Transverse colon (tissue), 3 donors: Measurements from ENCODE around the gene REG3G.

Experiments used
- EP300 ChIP-seq: sonication (generic); formaldehyde crosslinking; IDR thresholded peaks from one replicate; pipeline ENCODE4 v1.6.1; 2017; ENCODE audit warnings: antibody characterized with exemption, low read depth
- POLR2A ChIP-seq: fragments of 450-650 bp; IDR thresholded peaks from one replicate; pipeline ENCODE4 v1.6.1; 2016; ENCODE audit warnings: antibody characterized with exemption, mild to moderate bottlenecking, moderate library complexity
- TF ChIP-seq, protein P1 (sequence below), 5 experiments: fragments of 200-600 bp in 3 of 5; fragments of 450-650 bp in 2 of 5; sonication (generic) in 3 of 5; IDR thresholded peaks; 1 replicate in 2 of 5; 2 replicates in 3 of 5; pipeline ENCODE4 v1.5.1; 2016 to 2017; ENCODE audit warnings: antibody characterized with exemption in 5 of 5, inconsistent platforms in 3 of 5, mild to moderate bottlenecking in 2 of 5, moderate library complexity in 1 of 5

DNA sequence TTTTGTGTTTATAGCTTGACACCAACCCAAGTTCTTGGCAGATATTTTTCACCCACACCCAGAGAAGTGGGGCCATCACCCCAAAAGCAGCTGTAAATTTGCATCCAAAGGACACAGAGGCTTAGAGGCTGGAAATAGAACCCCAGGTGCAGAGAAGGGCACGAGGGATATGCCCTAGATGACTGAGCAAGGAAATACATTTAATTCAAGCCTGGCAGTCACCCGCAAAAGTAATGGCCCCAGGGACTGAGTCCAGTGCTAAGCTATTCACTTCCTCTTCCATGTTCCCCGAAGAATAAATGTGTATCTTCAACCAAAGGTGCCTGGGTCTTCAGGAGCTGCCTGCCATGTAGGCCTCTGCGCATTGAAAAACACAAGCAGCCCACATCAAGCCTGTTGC is 14.0 kb upstream of the REG3G start:
- TF ChIP-seq, protein P1, sequence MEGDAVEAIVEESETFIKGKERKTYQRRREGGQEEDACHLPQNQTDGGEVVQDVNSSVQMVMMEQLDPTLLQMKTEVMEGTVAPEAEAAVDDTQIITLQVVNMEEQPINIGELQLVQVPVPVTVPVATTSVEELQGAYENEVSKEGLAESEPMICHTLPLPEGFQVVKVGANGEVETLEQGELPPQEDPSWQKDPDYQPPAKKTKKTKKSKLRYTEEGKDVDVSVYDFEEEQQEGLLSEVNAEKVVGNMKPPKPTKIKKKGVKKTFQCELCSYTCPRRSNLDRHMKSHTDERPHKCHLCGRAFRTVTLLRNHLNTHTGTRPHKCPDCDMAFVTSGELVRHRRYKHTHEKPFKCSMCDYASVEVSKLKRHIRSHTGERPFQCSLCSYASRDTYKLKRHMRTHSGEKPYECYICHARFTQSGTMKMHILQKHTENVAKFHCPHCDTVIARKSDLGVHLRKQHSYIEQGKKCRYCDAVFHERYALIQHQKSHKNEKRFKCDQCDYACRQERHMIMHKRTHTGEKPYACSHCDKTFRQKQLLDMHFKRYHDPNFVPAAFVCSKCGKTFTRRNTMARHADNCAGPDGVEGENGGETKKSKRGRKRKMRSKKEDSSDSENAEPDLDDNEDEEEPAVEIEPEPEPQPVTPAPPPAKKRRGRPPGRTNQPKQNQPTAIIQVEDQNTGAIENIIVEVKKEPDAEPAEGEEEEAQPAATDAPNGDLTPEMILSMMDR (IDR thresholded peaks at IDR 0.05) = no peak
- TF ChIP-seq EP300 = no peak
- no peak for TF ChIP-seq POLR2A
